Tibial artery (tissue), 4 donors: ENCODE results near the gene KMT2C.

ENCODE experiments used
- DNase-seq, 2 donors: peaks; one replicate each; pipeline ENCODE4 v3.0.0-alpha.2; 2019
- H3K27ac ChIP-seq, 2 donors: fragments of 200-600 bp; sonication (generic) in 1 of 2; 1 replicate in 1 of 2; 2 replicates in 1 of 2; pipeline ENCODE4 v1.5.1; 2018 to 2019; ENCODE audit warnings: mild to moderate bottlenecking in 1 of 2
- H3K27me3 ChIP-seq, 2 donors: fragments of 200-600 bp; sonication (generic) in 1 of 2; one replicate each; pipeline versions ENCODE4 v1.5.1 to v1.6.0; 2016 to 2019
- H3K36me3 ChIP-seq, 3 donors: fragments of 200-600 bp; sonication (generic) in 2 of 3; one replicate each; pipeline ENCODE4 v1.5.1; 2016 to 2019; ENCODE audit warnings: mild to moderate bottlenecking in 2 of 3
- H3K4me1 ChIP-seq, 4 donors: fragments of 200-600 bp; sonication (generic) in 2 of 4; 1 replicate in 3 of 4; 2 replicates in 1 of 4; pipeline ENCODE4 v1.5.1; 2016 to 2019
- H3K4me3 ChIP-seq, 2 donors: fragments of 200-600 bp; sonication (generic) in 1 of 2; 1 replicate in 1 of 2; 2 replicates in 1 of 2; pipeline ENCODE4 v1.5.1; 2018 to 2019; ENCODE audit warnings: mild to moderate bottlenecking in 2 of 2
- H3K9me3 ChIP-seq, 3 donors: fragments of 200-600 bp; sonication (generic) in 1 of 3; one replicate each; pipeline ENCODE4 v1.5.1; 2016 to 2019
- CTCF ChIP-seq, 2 experiments: fragments of 200-600 bp in 1 of 2; fragments of 450-650 bp in 1 of 2; IDR thresholded peaks; one replicate each; pipeline ENCODE4 v1.5.1; 2017 to 2019; ENCODE audit warnings: antibody characterized with exemption in 2 of 2, mild to moderate bottlenecking in 1 of 2, moderate library complexity in 1 of 2
- intact Hi-C: fragments of 100-400 bp; cut with DNase I; formaldehyde crosslinking; loops from one replicate; pipeline ENCODE4 v1.15.0; 2023; ENCODE audit warnings: low total_unique reads

Gene KMT2C

DNA sequence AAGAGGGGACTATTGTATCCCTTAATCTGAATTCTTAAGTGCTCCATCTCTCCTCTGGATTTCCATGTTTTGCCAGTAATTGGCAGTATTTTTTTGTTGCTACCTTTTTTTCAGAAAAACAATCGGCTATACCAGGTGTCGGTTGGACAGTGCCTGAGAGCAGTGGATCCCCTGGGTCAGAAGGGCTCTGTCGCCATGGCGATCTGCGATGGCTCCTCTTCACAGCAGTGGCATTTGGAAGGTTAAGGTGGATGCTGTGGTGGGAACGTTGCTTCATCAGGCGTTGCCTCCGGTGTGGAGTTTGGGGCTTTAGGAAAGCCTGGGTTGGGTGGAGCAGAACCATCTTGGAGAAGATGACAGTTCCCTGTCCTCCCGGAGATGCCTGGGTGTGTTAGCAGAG is 314.4 kb downstream of the KMT2C start:
- H3K27me3 ChIP-seq = no peaks in the 10 kb centered on the region
- intact Hi-C loops = no loop called here
- peaks cover 76 to 95% (median 86%) of the 10 kb centered on the region in 3 donors for H3K36me3 ChIP-seq

DNA sequence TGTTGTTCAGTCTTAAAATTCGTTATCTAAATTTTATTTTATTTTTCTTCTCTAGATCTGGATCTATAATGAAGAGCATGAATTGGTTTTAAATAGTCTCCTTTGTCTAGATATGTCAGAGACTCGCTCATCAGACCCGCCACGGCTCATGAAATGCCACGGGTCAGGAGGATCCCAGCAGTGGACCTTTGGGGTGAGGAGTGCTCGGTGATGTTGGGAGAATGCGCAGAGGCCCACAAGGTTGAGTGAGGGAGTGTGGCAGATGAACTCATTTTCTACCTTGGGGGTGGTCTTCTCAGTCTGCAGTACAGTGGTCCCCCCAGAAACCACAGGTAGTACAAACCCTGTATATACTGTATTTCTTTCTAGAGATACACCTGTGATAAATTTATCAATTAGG is 315.0 kb downstream of the KMT2C start:
- Histone ChIP-seq H3K27ac (no peak overlapping the region), H3K27me3 (no peaks in the 10 kb centered on the region), H3K9me3 (peaks cover 0 to 9% (median 5%) of the 10 kb centered on the region in 3 donors), H3K36me3 (peaks cover 76 to 96% (median 81%) of the 10 kb centered on the region in 3 donors), H3K4me1 (no peaks in the 10 kb centered on the region), H3K4me3 (no peak overlapping the region)
- DNase-seq = no peak
- intact Hi-C loops = no loop called here
- TF ChIP-seq CTCF (IDR thresholded peaks at IDR 0.05) = no peak

More for the DNA sequence above, 314.4 kb downstream of the KMT2C start:
- no peaks in the 10 kb centered on the region for H3K4me1 ChIP-seq
- no peak overlapping the region for H3K4me3 ChIP-seq
- H3K9me3 ChIP-seq = peaks cover 0 to 9% (median 5%) of the 10 kb centered on the region in 3 donors
- H3K27ac ChIP-seq = no peak overlapping the region
- no peak for TF ChIP-seq CTCF (IDR thresholded peaks at IDR 0.05)
- no peak for DNase-seq

- Histone ChIP-seq H3K27ac (no peak overlapping the region), H3K36me3 (peaks cover 77 to 98% (median 84%) of the 10 kb centered on the region in 3 donors), H3K9me3 (peaks cover 0 to 9% (median 5%) of the 10 kb centered on the region in 3 donors), H3K4me3 (no peak overlapping the region), H3K4me1 (no peaks in the 10 kb centered on the region), H3K27me3 (no peaks in the 10 kb centered on the region)
- no peak for TF ChIP-seq CTCF (IDR thresholded peaks at IDR 0.05)
- intact Hi-C loops = no loop called here
- DNase-seq = no peak
Measured at GRCh38 chr7:152120210-152120609, 315.6 kb downstream of the KMT2C start.

- peaks cover 55 to 94% (median 76%) of the 10 kb centered on the region in 3 donors for H3K36me3 ChIP-seq
Measured at GRCh38 chr7:152117356-152117755, 318.4 kb downstream of the KMT2C start.

DNA sequence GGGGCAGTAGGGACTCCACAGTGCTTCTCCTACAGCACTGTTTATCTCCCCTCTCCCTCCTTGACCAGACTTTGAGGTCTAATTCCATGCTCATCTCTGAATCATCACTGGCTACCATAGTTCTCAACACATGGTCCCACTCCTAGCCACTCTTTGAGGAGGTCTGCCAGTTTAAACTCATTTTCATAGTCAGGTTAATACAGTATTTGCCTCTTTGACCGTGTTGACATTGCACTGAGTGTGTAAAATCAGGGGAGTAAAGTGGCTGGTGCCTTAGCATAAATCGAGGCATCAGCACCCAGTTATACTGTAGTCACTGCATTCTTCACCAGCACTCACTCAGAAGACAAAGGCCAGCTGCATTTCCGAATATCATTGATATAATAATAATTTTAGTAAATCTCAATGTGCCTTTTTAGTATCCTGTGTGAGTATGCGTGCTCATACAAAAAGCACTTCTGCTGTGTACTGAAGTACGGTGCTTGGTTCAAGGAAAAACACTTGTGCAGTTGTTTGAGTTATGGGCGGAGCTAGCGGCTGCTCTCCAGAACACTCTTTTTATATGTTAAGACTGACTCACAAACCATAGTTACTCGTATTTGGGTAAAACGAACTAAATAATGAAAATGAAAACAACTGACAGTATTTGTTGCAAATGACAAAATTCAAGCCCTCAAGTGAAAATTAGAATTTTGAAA is 320.6 kb downstream of the KMT2C start:
- Histone ChIP-seq H3K4me1 (no peaks in the 10 kb centered on the region), H3K4me3 (no peak overlapping the region), H3K27me3 (no peaks in the 10 kb centered on the region), H3K36me3 (peaks cover 35 to 84% (median 64%) of the 10 kb centered on the region in 3 donors), H3K9me3 (no peaks in the 10 kb centered on the region), H3K27ac (no peak overlapping the region)
- intact Hi-C loops = no loop called here
- TF ChIP-seq CTCF (IDR thresholded peaks at IDR 0.05) = no peak
- DNase-seq = no peak

More at GRCh38 chr7:152117356-152117755, 318.4 kb downstream of the KMT2C start:
- Histone ChIP-seq H3K4me3 (no peak overlapping the region), H3K27me3 (no peaks in the 10 kb centered on the region), H3K27ac (no peak overlapping the region), H3K9me3 (no peaks in the 10 kb centered on the region), H3K4me1 (no peaks in the 10 kb centered on the region)
- intact Hi-C loops = no loop called here
- DNase-seq = no peak
- TF ChIP-seq CTCF (IDR thresholded peaks at IDR 0.05) = no peak
